Stimulated activated CD8-positive, alpha-beta memory T cell treated with anti-CD3 and anti-CD28 coated beads, Interleukin-7, amount 100 ng/mL, for 1 hour (primary cell): ENCODE results near the gene ABCA1.
"Not testable (repeated sequence)": the region's sequence is repeated elsewhere in the genome, so short reads cannot be mapped to it uniquely, and the experiment has no call there.

ENCODE experiments used
- DNase-seq, 2 donors: peaks; one replicate each; pipeline ENCODE4 v3.0.0-alpha.2; 2020; ENCODE audit warnings: low read depth in 2 of 2

ABCA1 gene

GRCh38 chr9:104872656-104873488 is 55.1 kb downstream of the ABCA1 start:
- no peak for DNase-seq

GRCh38 chr9:104871961-104872527 is 55.9 kb downstream of the ABCA1 start:
- no peak for DNase-seq

GRCh38 chr9:104869811-104870210 is 58.1 kb downstream of the ABCA1 start:
- DNase-seq, result no peak

- no peak for DNase-seq
Observed at GRCh38 chr9:104868687-104869404, 59.1 kb downstream of the ABCA1 start.

GRCh38 chr9:104868303-104868686 is 59.7 kb downstream of the ABCA1 start:
- DNase-seq, result no peak

GRCh38 chr9:104866191-104866590 is 61.8 kb downstream of the ABCA1 start:
- no peak for DNase-seq

GRCh38 chr9:104864675-104865104 is 63.3 kb downstream of the ABCA1 start:
- no peak for DNase-seq

- DNase-seq, result no peak
Observed at GRCh38 chr9:104863180-104863883, 64.6 kb downstream of the ABCA1 start.

GRCh38 chr9:104861397-104861796 is 66.6 kb downstream of the ABCA1 start:
- DNase-seq, result no peak

- no peak for DNase-seq
Observed at GRCh38 chr9:104860263-104860662, 67.7 kb downstream of the ABCA1 start.

GRCh38 chr9:104858846-104859245 is 69.1 kb downstream of the ABCA1 start:
- DNase-seq, result no peak

- no peak for DNase-seq
Observed at GRCh38 chr9:104858271-104858670, 69.7 kb downstream of the ABCA1 start.

GRCh38 chr9:104856413-104856941 is 71.5 kb downstream of the ABCA1 start:
- DNase-seq, result no peak

GRCh38 chr9:104855807-104856206 is 72.1 kb downstream of the ABCA1 start:
- no peak for DNase-seq

GRCh38 chr9:104855258-104855657 is 72.7 kb downstream of the ABCA1 start:
- DNase-seq, result not testable (repeated sequence)

GRCh38 chr9:104854613-104855012 is 73.3 kb downstream of the ABCA1 start:
- no peak for DNase-seq

GRCh38 chr9:104853683-104854082 is 74.3 kb downstream of the ABCA1 start:
- no peak for DNase-seq

- no peak for DNase-seq
Observed at GRCh38 chr9:104853159-104853558, 74.8 kb downstream of the ABCA1 start.

GRCh38 chr9:104851546-104851920 is 76.4 kb downstream of the ABCA1 start:
- DNase-seq, result no peak

GRCh38 chr9:104850786-104851545 is 77.0 kb downstream of the ABCA1 start:
- DNase-seq, result no peak

- no peak for DNase-seq
Observed at GRCh38 chr9:104849023-104849422, 78.9 kb downstream of the ABCA1 start.
